ENCODE results near the gene HERC3.

DNA sequence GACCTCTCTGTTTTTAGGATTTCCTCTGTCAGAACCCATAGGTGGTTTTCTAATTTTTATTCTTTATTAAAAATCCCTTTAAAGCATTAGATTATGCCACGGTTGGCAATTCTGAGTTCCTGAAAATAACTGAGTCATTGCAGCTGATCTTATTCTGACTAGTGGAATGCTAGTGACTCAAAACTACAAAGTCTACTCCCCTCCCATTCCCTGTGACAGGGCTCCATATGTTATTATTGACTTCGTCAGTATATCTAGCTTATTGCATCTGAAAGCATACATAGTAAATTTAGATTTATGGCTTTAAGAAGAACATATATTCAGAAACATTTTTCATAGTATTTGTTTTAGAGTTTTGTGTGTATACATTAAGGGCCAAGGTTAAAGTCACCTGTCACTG lies 38.5 kb downstream of the HERC3 start:
- no peak for TF ChIP-seq JUN (CRISPR knock-in tag; IDR thresholded peaks at IDR 0.05)
- TF ChIP-seq, protein P1, sequence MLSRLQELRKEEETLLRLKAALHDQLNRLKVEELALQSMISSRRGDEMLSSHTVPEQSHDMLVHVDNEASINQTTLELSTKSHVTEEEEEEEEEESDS (CRISPR knock-in tag; IDR thresholded peaks at IDR 0.05; ENCODE audit: borderline replicate concordance) = no peak
- TF ChIP-seq, protein P2, sequence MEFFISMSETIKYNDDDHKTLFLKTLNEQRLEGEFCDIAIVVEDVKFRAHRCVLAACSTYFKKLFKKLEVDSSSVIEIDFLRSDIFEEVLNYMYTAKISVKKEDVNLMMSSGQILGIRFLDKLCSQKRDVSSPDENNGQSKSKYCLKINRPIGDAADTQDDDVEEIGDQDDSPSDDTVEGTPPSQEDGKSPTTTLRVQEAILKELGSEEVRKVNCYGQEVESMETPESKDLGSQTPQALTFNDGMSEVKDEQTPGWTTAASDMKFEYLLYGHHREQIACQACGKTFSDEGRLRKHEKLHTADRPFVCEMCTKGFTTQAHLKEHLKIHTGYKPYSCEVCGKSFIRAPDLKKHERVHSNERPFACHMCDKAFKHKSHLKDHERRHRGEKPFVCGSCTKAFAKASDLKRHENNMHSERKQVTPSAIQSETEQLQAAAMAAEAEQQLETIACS (CRISPR knock-in tag; IDR thresholded peaks at IDR 0.05) = no peak
- TF ChIP-seq HDAC2 (CRISPR knock-in tag; IDR thresholded peaks at IDR 0.05) = no peak
- no peak for TF ChIP-seq TGIF2 (CRISPR knock-in tag; IDR thresholded peaks at IDR 0.05)
- TF ChIP-seq, protein P3, sequence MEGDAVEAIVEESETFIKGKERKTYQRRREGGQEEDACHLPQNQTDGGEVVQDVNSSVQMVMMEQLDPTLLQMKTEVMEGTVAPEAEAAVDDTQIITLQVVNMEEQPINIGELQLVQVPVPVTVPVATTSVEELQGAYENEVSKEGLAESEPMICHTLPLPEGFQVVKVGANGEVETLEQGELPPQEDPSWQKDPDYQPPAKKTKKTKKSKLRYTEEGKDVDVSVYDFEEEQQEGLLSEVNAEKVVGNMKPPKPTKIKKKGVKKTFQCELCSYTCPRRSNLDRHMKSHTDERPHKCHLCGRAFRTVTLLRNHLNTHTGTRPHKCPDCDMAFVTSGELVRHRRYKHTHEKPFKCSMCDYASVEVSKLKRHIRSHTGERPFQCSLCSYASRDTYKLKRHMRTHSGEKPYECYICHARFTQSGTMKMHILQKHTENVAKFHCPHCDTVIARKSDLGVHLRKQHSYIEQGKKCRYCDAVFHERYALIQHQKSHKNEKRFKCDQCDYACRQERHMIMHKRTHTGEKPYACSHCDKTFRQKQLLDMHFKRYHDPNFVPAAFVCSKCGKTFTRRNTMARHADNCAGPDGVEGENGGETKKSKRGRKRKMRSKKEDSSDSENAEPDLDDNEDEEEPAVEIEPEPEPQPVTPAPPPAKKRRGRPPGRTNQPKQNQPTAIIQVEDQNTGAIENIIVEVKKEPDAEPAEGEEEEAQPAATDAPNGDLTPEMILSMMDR (CRISPR knock-in tag; IDR thresholded peaks at IDR 0.05) = no peak
- no peak for TF ChIP-seq SP5 (CRISPR knock-in tag; IDR thresholded peaks at IDR 0.05; ENCODE audit: borderline replicate concordance, low read depth)
